ENCODE data around the gene GABPB2. TPM values are rescaled to one million over a fixed set of nuclear protein-coding genes. Genes with fewer than 3 reads are reported as not detected.

The GABPB2 gene
- total and polyA plus RNA-seq, 2 experiments from 2014 or later: 1.1 to 2.6 TPM

DNA sequence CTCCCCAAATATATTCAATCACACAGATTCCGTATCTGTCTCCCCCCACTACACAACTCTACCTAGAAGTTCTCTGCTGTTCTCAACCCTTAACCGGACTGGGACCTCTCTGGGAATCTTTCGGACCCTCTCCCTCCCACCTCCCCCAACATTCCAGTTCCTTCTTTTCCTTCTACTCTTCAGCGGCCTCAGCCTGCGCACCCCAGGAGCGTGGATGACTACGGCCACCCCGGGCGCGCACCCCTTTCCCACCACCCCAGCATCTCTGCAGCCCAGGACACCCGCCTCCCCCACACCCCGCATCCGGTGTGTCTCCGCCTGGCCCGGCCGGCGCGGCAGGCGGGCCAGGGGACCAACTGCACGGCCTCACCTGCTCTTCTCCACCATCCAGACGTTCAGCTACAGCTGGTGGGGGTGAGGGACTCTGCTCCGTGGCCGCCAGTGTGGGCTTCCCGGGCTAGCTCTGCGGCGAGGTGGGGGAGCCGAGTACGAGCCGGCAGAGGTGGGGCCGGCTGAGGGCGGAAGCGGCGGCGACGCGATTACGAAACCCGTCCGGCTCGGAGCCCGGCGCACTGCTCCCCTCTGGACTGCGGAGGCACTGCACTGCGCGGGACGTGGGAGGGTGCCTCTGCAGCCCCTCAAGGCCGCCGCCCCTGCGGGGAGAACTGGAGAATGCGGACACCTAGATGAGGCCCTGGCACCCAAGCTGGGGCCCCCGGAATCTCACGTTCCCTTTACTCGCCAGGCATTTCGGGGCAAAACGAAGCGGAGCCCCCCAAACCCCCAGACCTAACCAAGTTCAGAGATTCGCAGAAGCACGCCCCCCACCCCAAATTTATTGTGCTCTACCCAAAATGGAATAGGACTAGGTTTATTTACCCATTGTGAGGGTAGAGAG is 11.2 kb upstream of the GABPB2 start, which contains the start of gene CDC42SE1:
TSS of gene CDC42SE1 (minus strand) at position 514 of the 898 bp plus-strand sequence. CDS start 3,892 bp downstream, outside the sequence.
- peak within 1 kb of the TSS; percentile 72 for H3K4me3 ChIP-seq
- DNase-seq (ENCODE audit: low spot score): peak; percentile 93
- H3K4me3 Mint-ChIP-seq: peak within 1 kb of the TSS; percentile 90
- peaks cover 25% of the 10 kb centered on the region for H4K20me1 ChIP-seq (replicated peaks; ENCODE audit: insufficient read depth)
- peak within 1 kb of the TSS; percentile 86 for H3K27ac ChIP-seq (ENCODE audit: low read depth)
- H3K27me3 Mint-ChIP-seq (ENCODE audit: insufficient read depth, low read depth, poor library complexity): peaks cover 18% of the 10 kb centered on the region
- peaks cover 29% of the 10 kb centered on the region for H3K4me1 ChIP-seq (ENCODE audit: insufficient read depth)
- TF ChIP-seq, protein P1, sequence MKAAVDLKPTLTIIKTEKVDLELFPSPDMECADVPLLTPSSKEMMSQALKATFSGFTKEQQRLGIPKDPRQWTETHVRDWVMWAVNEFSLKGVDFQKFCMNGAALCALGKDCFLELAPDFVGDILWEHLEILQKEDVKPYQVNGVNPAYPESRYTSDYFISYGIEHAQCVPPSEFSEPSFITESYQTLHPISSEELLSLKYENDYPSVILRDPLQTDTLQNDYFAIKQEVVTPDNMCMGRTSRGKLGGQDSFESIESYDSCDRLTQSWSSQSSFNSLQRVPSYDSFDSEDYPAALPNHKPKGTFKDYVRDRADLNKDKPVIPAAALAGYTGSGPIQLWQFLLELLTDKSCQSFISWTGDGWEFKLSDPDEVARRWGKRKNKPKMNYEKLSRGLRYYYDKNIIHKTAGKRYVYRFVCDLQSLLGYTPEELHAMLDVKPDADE (IDR thresholded peaks at IDR 0.05): peak; percentile 39; the same call in 1 of the 2 replicates
- TF ChIP-seq POLR2AphosphoS5 (IDR thresholded peaks at IDR 0.05; ENCODE audit: low read depth) (peak; percentile 94), CREB1 (CRISPR knock-in tag; IDR thresholded peaks at IDR 0.05; ENCODE audit: low read depth) (peak; percentile 22; the same call in 1 of the 2 replicates)
- TF ChIP-seq, protein P2, sequence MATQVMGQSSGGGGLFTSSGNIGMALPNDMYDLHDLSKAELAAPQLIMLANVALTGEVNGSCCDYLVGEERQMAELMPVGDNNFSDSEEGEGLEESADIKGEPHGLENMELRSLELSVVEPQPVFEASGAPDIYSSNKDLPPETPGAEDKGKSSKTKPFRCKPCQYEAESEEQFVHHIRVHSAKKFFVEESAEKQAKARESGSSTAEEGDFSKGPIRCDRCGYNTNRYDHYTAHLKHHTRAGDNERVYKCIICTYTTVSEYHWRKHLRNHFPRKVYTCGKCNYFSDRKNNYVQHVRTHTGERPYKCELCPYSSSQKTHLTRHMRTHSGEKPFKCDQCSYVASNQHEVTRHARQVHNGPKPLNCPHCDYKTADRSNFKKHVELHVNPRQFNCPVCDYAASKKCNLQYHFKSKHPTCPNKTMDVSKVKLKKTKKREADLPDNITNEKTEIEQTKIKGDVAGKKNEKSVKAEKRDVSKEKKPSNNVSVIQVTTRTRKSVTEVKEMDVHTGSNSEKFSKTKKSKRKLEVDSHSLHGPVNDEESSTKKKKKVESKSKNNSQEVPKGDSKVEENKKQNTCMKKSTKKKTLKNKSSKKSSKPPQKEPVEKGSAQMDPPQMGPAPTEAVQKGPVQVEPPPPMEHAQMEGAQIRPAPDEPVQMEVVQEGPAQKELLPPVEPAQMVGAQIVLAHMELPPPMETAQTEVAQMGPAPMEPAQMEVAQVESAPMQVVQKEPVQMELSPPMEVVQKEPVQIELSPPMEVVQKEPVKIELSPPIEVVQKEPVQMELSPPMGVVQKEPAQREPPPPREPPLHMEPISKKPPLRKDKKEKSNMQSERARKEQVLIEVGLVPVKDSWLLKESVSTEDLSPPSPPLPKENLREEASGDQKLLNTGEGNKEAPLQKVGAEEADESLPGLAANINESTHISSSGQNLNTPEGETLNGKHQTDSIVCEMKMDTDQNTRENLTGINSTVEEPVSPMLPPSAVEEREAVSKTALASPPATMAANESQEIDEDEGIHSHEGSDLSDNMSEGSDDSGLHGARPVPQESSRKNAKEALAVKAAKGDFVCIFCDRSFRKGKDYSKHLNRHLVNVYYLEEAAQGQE (IDR thresholded peaks at IDR 0.05; ENCODE audit: unreplicated experiment): no peak
- TF ChIP-seq, protein P3, sequence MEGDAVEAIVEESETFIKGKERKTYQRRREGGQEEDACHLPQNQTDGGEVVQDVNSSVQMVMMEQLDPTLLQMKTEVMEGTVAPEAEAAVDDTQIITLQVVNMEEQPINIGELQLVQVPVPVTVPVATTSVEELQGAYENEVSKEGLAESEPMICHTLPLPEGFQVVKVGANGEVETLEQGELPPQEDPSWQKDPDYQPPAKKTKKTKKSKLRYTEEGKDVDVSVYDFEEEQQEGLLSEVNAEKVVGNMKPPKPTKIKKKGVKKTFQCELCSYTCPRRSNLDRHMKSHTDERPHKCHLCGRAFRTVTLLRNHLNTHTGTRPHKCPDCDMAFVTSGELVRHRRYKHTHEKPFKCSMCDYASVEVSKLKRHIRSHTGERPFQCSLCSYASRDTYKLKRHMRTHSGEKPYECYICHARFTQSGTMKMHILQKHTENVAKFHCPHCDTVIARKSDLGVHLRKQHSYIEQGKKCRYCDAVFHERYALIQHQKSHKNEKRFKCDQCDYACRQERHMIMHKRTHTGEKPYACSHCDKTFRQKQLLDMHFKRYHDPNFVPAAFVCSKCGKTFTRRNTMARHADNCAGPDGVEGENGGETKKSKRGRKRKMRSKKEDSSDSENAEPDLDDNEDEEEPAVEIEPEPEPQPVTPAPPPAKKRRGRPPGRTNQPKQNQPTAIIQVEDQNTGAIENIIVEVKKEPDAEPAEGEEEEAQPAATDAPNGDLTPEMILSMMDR (conservative IDR thresholded peaks at IDR 0.05; ENCODE audit: low read depth in 2 of 2): peak; percentile 46 to 60
- H3K4me1 Mint-ChIP-seq: peaks cover 43% of the 10 kb centered on the region
- peaks cover 46% of the 10 kb centered on the region for H3K36me3 Mint-ChIP-seq (ENCODE audit: low read depth)
- H3K36me3 ChIP-seq (ENCODE audit: insufficient read depth): peaks cover 16% of the 10 kb centered on the region
- H2AFZ ChIP-seq: peak within 1 kb of the TSS; percentile 72; the same call in 1 of the 2 replicates
- peak within 1 kb of the TSS; percentile 93 for H3K27ac Mint-ChIP-seq
- no peaks in the 10 kb centered on the region; the same call in 2 of the 3 replicates for H3K9me3 Mint-ChIP-seq
- peak within 1 kb of the TSS; percentile 87 for H3K4me2 ChIP-seq
- H3K27me3 ChIP-seq (ENCODE audit: insufficient read depth): no peaks in the 10 kb centered on the region
- no peaks in the 10 kb centered on the region for H3K9me2 ChIP-seq (ENCODE audit: insufficient read depth)
- peak; percentile 90 for ATAC-seq
- peaks cover 84% of the 10 kb centered on the region for H3K79me2 ChIP-seq (replicated peaks; ENCODE audit: insufficient read depth)
- H3F3A ChIP-seq (replicated peaks; ENCODE audit: low read depth): peaks cover 20% of the 10 kb centered on the region; the same call in 1 of the 2 replicates

Measured in GM23338 (cell line).